ENCODE measurements around the gene ANGPTL2.

ANGPTL2 gene

GRCh38 chr9:127140842-127141675 lies 18.6 kb upstream of the ANGPTL2 start:
- Histone ChIP-seq H3K27me3 (ENCODE audit: insufficient read depth, low read length) (no peaks in the 10 kb centered on the region), H3K4me2 (ENCODE audit: low read length) (no peak overlapping the region), H3K9ac (ENCODE audit: low read length) (no peak overlapping the region), H3F3A (ENCODE audit: insufficient read depth, low read length) (no peaks in the 10 kb centered on the region), H2AFZ (ENCODE audit: low read length) (no peak overlapping the region), H3K9me3 (ENCODE audit: low read length) (no peaks in the 10 kb centered on the region), H3K4me3 (ENCODE audit: low read depth, low read length, poor library complexity, severe bottlenecking) (no peak overlapping the region), H3K4me1 (ENCODE audit: insufficient read depth, low read length, severe bottlenecking) (no peaks in the 10 kb centered on the region), H3K27ac (ENCODE audit: low read depth, low read length, poor library complexity, severe bottlenecking) (no peak overlapping the region), H3K79me2 (ENCODE audit: insufficient read depth, low read length) (no peaks in the 10 kb centered on the region), H4K20me1 (ENCODE audit: insufficient read depth, low read length) (no peaks in the 10 kb centered on the region), H3K36me3 (ENCODE audit: insufficient read depth, low read length) (no peaks in the 10 kb centered on the region), H3K9me2 (ENCODE audit: low read depth, low read length) (no peaks in the 10 kb centered on the region)
- TF ChIP-seq EZH2 (IDR thresholded peaks at IDR 0.05; ENCODE audit: borderline replicate concordance, low read length) (no peak), CTCF (IDR thresholded peaks at IDR 0.05; ENCODE audit: low read length) (no peak)

GRCh38 chr9:127140181-127140580 lies 17.7 kb upstream of the ANGPTL2 start:
- H3K9ac ChIP-seq (ENCODE audit: low read length): no peak overlapping the region
- no peak overlapping the region for H3K27ac ChIP-seq (ENCODE audit: low read depth, low read length, poor library complexity, severe bottlenecking)
- no peak overlapping the region for H3K4me2 ChIP-seq (ENCODE audit: low read length)
- H3F3A ChIP-seq (ENCODE audit: insufficient read depth, low read length): no peaks in the 10 kb centered on the region
- H3K4me3 ChIP-seq (ENCODE audit: low read depth, low read length, poor library complexity, severe bottlenecking): no peak overlapping the region
- no peaks in the 10 kb centered on the region for H3K79me2 ChIP-seq (ENCODE audit: insufficient read depth, low read length)
- TF ChIP-seq CTCF (IDR thresholded peaks at IDR 0.05; ENCODE audit: low read length) (no peak), EZH2 (IDR thresholded peaks at IDR 0.05; ENCODE audit: borderline replicate concordance, low read length) (no peak)
- H3K9me2 ChIP-seq (ENCODE audit: low read depth, low read length): no peaks in the 10 kb centered on the region
- H3K9me3 ChIP-seq (ENCODE audit: low read length): no peaks in the 10 kb centered on the region
- no peaks in the 10 kb centered on the region for H4K20me1 ChIP-seq (ENCODE audit: insufficient read depth, low read length)
- H2AFZ ChIP-seq (ENCODE audit: low read length): no peak overlapping the region
- no peaks in the 10 kb centered on the region for H3K27me3 ChIP-seq (ENCODE audit: insufficient read depth, low read length)
- no peaks in the 10 kb centered on the region for H3K4me1 ChIP-seq (ENCODE audit: insufficient read depth, low read length, severe bottlenecking)
- H3K36me3 ChIP-seq (ENCODE audit: insufficient read depth, low read length): no peaks in the 10 kb centered on the region

GRCh38 chr9:127139775-127140174 lies 17.3 kb upstream of the ANGPTL2 start:
- no peaks in the 10 kb centered on the region for H3K9me2 ChIP-seq (ENCODE audit: low read depth, low read length)
- H3F3A ChIP-seq (ENCODE audit: insufficient read depth, low read length): no peaks in the 10 kb centered on the region
- no peak overlapping the region for H2AFZ ChIP-seq (ENCODE audit: low read length)
- no peaks in the 10 kb centered on the region for H3K27me3 ChIP-seq (ENCODE audit: insufficient read depth, low read length)
- H3K9ac ChIP-seq (ENCODE audit: low read length): no peak overlapping the region
- no peaks in the 10 kb centered on the region for H4K20me1 ChIP-seq (ENCODE audit: insufficient read depth, low read length)
- no peak overlapping the region for H3K4me2 ChIP-seq (ENCODE audit: low read length)
- H3K79me2 ChIP-seq (ENCODE audit: insufficient read depth, low read length): no peaks in the 10 kb centered on the region
- TF ChIP-seq EZH2 (IDR thresholded peaks at IDR 0.05; ENCODE audit: borderline replicate concordance, low read length) (no peak), CTCF (IDR thresholded peaks at IDR 0.05; ENCODE audit: low read length) (no peak)
- H3K4me1 ChIP-seq (ENCODE audit: insufficient read depth, low read length, severe bottlenecking): no peaks in the 10 kb centered on the region
- no peak overlapping the region for H3K4me3 ChIP-seq (ENCODE audit: low read depth, low read length, poor library complexity, severe bottlenecking)
- H3K27ac ChIP-seq (ENCODE audit: low read depth, low read length, poor library complexity, severe bottlenecking): no peak overlapping the region
- H3K36me3 ChIP-seq (ENCODE audit: insufficient read depth, low read length): no peaks in the 10 kb centered on the region
- H3K9me3 ChIP-seq (ENCODE audit: low read length): no peaks in the 10 kb centered on the region
